GM23338 (cell line): ENCODE measurements around the gene MTURN. TPM values are rescaled to one million over a fixed set of nuclear protein-coding genes. Genes with fewer than 3 reads are reported as not detected.

Source experiments
- ATAC-seq: fragments of 200-7000 bp; cut with Tn5 transposase; 3 replicates; pipeline ENCODE4 v1.9.1; 2020
- DNase-seq: peaks from one replicate; pipeline ENCODE4 v3.0.0-alpha.2; 2015; ENCODE audit warnings: low spot score
- H2AFZ ChIP-seq: fragments of 200-600 bp; sonication (generic); 2 replicates; pipeline ENCODE4 v1.8.0; 2016; ENCODE audit warnings: antibody characterized with exemption, mild to moderate bottlenecking, moderate library complexity
- H3F3A ChIP-seq: fragments of 200-600 bp; sonication (generic); replicated peaks from 2 replicates; pipeline ENCODE4 v1.8.0; 2017; ENCODE audit warnings: antibody characterized with exemption, mixed run types, low read depth
- H3K27ac ChIP-seq: fragments of 200-600 bp; sonication (generic); 2 replicates; pipeline ENCODE4 v1.6.1; 2016; ENCODE audit warnings: low read depth
- H3K27me3 ChIP-seq: fragments of 200-600 bp; sonication (generic); 2 replicates; pipeline ENCODE4 v1.8.0; 2016; ENCODE audit warnings: mild to moderate bottlenecking, mixed run types, moderate library complexity; ENCODE audit not compliant: insufficient read depth
- H3K36me3 ChIP-seq: fragments of 200-600 bp; sonication (generic); 2 replicates; pipeline ENCODE4 v1.8.0; 2016; ENCODE audit warnings: mild to moderate bottlenecking; ENCODE audit not compliant: insufficient read depth
- H3K4me1 ChIP-seq: fragments of 200-600 bp; sonication (generic); 2 replicates; pipeline ENCODE4 v1.8.0; 2016; ENCODE audit warnings: mild to moderate bottlenecking, moderate library complexity; ENCODE audit not compliant: insufficient read depth
- H3K4me2 ChIP-seq: fragments of 200-600 bp; sonication (generic); 2 replicates; pipeline ENCODE4 v1.7.1; 2017; ENCODE audit warnings: mixed run types
- H3K4me3 ChIP-seq: fragments of 200-600 bp; sonication (generic); 2 replicates; pipeline ENCODE4 v1.6.1; 2016; ENCODE audit warnings: mixed run types
- H3K79me2 ChIP-seq: fragments of 200-600 bp; sonication (generic); replicated peaks from 2 replicates; pipeline ENCODE4 v1.8.0; 2017; ENCODE audit warnings: mild to moderate bottlenecking; ENCODE audit not compliant: insufficient read depth
- H3K9me2 ChIP-seq: fragments of 200-600 bp; sonication (generic); 2 replicates; pipeline ENCODE4 v1.8.0; 2017; ENCODE audit not compliant: insufficient read depth
- H4K20me1 ChIP-seq: fragments of 200-600 bp; sonication (generic); replicated peaks from 2 replicates; pipeline ENCODE4 v1.8.0; 2017; ENCODE audit warnings: mild to moderate bottlenecking; ENCODE audit not compliant: insufficient read depth
- H3K27ac Mint-ChIP-seq: 2 replicates; pipeline ENCODE4 v1.8.0; 2020; ENCODE audit warnings: inconsistent platforms, mild to moderate bottlenecking, moderate library complexity, mixed read lengths
- H3K27me3 Mint-ChIP-seq: 3 replicates; pipeline ENCODE4 v1.8.0; 2022; ENCODE audit warnings: low read depth, mild to moderate bottlenecking, moderate library complexity, mixed read lengths, inconsistent platforms; ENCODE audit not compliant: insufficient read depth, poor library complexity
- H3K36me3 Mint-ChIP-seq: 3 replicates; pipeline ENCODE4 v1.8.0; 2021; ENCODE audit warnings: low read depth, mild to moderate bottlenecking, inconsistent platforms, moderate library complexity, mixed read lengths
- H3K4me1 Mint-ChIP-seq: 3 replicates; pipeline ENCODE4 v1.8.0; 2020; ENCODE audit warnings: mild to moderate bottlenecking, inconsistent platforms, mixed read lengths
- H3K4me3 Mint-ChIP-seq: 3 replicates; pipeline ENCODE4 v1.8.0; 2021; ENCODE audit warnings: moderate library complexity, mild to moderate bottlenecking, inconsistent platforms, mixed read lengths
- H3K9me3 Mint-ChIP-seq: 3 replicates; pipeline ENCODE4 v1.8.0; 2020; ENCODE audit warnings: moderate library complexity, mild to moderate bottlenecking, inconsistent platforms, mixed read lengths
- CREB1 ChIP-seq: fragments of 250-450 bp; sonication (Bioruptor Pico); IDR thresholded peaks from 2 replicates; pipeline ENCODE4 v1.5.0; 2020; ENCODE audit warnings: low read depth, mild to moderate bottlenecking, moderate library complexity
- ETS1 ChIP-seq: IDR thresholded peaks from 2 replicates; pipeline ENCODE4 v1.6.1; 2016; ENCODE audit warnings: antibody characterized with exemption
- EZH2 ChIP-seq: fragments of 200-600 bp; sonication (generic); IDR thresholded peaks from one replicate; pipeline ENCODE4 v1.8.0; 2017; ENCODE audit warnings: antibody characterized with exemption, mild to moderate bottlenecking, low read depth; ENCODE audit not compliant: unreplicated experiment
- NANOG ChIP-seq: IDR thresholded peaks from 2 replicates; pipeline ENCODE4 v1.6.1; 2016; ENCODE audit warnings: antibody characterized with exemption, borderline replicate concordance
- POLR2AphosphoS5 ChIP-seq: IDR thresholded peaks from 2 replicates; pipeline ENCODE4 v1.6.1; 2016; ENCODE audit warnings: antibody characterized with exemption, low read depth
- STAT1 ChIP-seq: IDR thresholded peaks from one replicate; pipeline ENCODE4 v1.6.1; 2016; ENCODE audit warnings: antibody characterized with exemption; ENCODE audit not compliant: unreplicated experiment
- ZNF114 ChIP-seq: fragments of 250-450 bp; sonication (Bioruptor Pico); IDR thresholded peaks from 2 replicates; pipeline ENCODE4 v1.5.0; 2020; ENCODE audit warnings: mild to moderate bottlenecking, moderate library complexity
- ZNF331 ChIP-seq: fragments of 250-450 bp; sonication (Bioruptor Pico); IDR thresholded peaks from 2 replicates; pipeline ENCODE4 v1.5.0; 2020; ENCODE audit warnings: low read depth, mild to moderate bottlenecking, moderate library complexity
- ZNF462 ChIP-seq: fragments of 250-450 bp; sonication (Bioruptor Pico); IDR thresholded peaks from 2 replicates; pipeline ENCODE4 v1.5.0; 2020; ENCODE audit warnings: mild to moderate bottlenecking, moderate library complexity
- polyA plus RNA-seq: library from polyadenylated mRNA; unstranded; fragments of >200 nt; fragmentation: Nextera tagmentation; extraction: Ambion mirVana; gene quantifications from 2 replicates; pipeline ENCODE4 v1.2.1, GENCODE V29; 2016
- total RNA-seq: library from RNA; depleted of rRNA; stranded (reverse); fragments of >200 nt; shearing (Covaris generic); gene quantifications from 2 replicates; pipeline ENCODE4 v1.2.3, GENCODE V29; 2014

MTURN gene
- total and polyA plus RNA-seq, 2 experiments from 2014 or later = 3.1 to 8.7 TPM

- Mint-ChIP-seq H3K9me3 (no peaks in the 10 kb centered on the region), H3K27me3 (no peaks in the 10 kb centered on the region)
These were observed 13.6 kb downstream of the MTURN start for GRCh38 chr7:30148426-30148825.

More at GRCh38 chr7:30148426-30148825, 13.6 kb downstream of the MTURN start:
- H3K4me1 Mint-ChIP-seq = no peaks in the 10 kb centered on the region
- Histone ChIP-seq H3K36me3 (no peaks in the 10 kb centered on the region), H2AFZ (no peak overlapping the region), H3K4me1 (0 out of 2 replicates have a peak, but pooled peaks cover 4% of the 10 kb centered on the region), H3K27ac (no peak overlapping the region), H3K27me3 (no peaks in the 10 kb centered on the region), H3F3A (no peaks in the 10 kb centered on the region), H3K79me2 (no peaks in the 10 kb centered on the region; the same call in 1 of the 2 replicates), H3K4me3 (no peak overlapping the region), H3K4me2 (no peak overlapping the region), H4K20me1 (peaks cover 7% of the 10 kb centered on the region; the same call in 1 of the 2 replicates), H3K9me2 (no peaks in the 10 kb centered on the region)
- H3K36me3 Mint-ChIP-seq = no peaks in the 10 kb centered on the region
- ATAC-seq (no peak), DNase-seq (no peak)
- no peak overlapping the region for H3K4me3 Mint-ChIP-seq
- TF ChIP-seq ZNF462 (CRISPR knock-in tag) (no peak), EZH2 (no peak), STAT1 (no peak), POLR2AphosphoS5 (no peak), ETS1 (no peak), ZNF114 (no peak), ZNF331 (CRISPR knock-in tag) (no peak), NANOG (no peak), CREB1 (no peak)
- no peak overlapping the region for H3K27ac Mint-ChIP-seq
